ENCODE measurements around the gene ARPC3. TPM values are rescaled to one million over a fixed set of nuclear protein-coding genes. Genes with fewer than 3 reads are reported as not detected.

The ARPC3 gene
- total and polyA plus RNA-seq, 10 of the 15 experiments (the other 5 are each of a cell fraction or from before 2014, with no cell fraction given), result 81.6 to 890 (median 564) TPM

- DNase-seq (ENCODE audit: low read depth, low spot score) (no peak), FAIRE-seq (no peak), ATAC-seq (no peak)
- no TSS peak for BruUV-seq (replicated peaks)
- in situ Hi-C loops (cut with MboI) (no loop called here), intact Hi-C loops (cut with micrococcal nuclease; ENCODE audit: unreplicated experiment) (no loop called here)
- ChIA-PET POLR2A (interaction anchor here (0.7 kb wide), 1 partner anchor 52 kb away, joined by 5 read pairs; no protein-coding TSS in a partner anchor), RAD21 (ENCODE audit: unreplicated experiment) (no interaction called here), CTCF (interaction anchor here (1.0 kb wide), 1 partner anchor 324 kb away, joined by 5 read pairs; no protein-coding TSS in a partner anchor), SMC1A (ENCODE audit: uncharacterized antibody, unreplicated experiment) (interaction anchor here (1.2 kb wide), 1 partner anchor 10 kb away, joined by 3 read pairs; no protein-coding TSS in a partner anchor)
- Histone ChIP-seq H3K27me3 (replicated peaks in 1 of 2; ENCODE audit: control insufficient read depth in 2 of 2, insufficient read depth in 2 of 2, low read length in 1 of 2) (no peaks in the 10 kb centered on the region), H4K20me1 (ENCODE audit: control insufficient read depth, insufficient read depth) (no peaks in the 10 kb centered on the region), H3K36me3 (ENCODE audit: control insufficient read depth in 2 of 2, insufficient read depth in 2 of 2, low read length in 1 of 2) (no peaks in the 10 kb centered on the region), H3K4me3 (no peak overlapping the region), H3K9me3 (replicated peaks; ENCODE audit: control insufficient read depth, insufficient read depth, low read length) (no peaks in the 10 kb centered on the region), H3K4me2 (ENCODE audit: control insufficient read depth, insufficient read depth) (no peak overlapping the region), H3K27ac (ENCODE audit: control insufficient read depth, insufficient read depth) (no peak overlapping the region), H3K79me2 (ENCODE audit: control insufficient read depth, insufficient read depth, low read length) (no peaks in the 10 kb centered on the region), H3K9ac (ENCODE audit: control insufficient read depth, insufficient read depth, low read length) (no peak overlapping the region), H2AFZ (ENCODE audit: control insufficient read depth, low read depth, low read length) (no peak overlapping the region), H3K4me1 (ENCODE audit: control insufficient read depth, insufficient read depth, low read length) (no peaks in the 10 kb centered on the region; the same call in 1 of the 2 replicates)
- TF ChIP-seq, protein P1, sequence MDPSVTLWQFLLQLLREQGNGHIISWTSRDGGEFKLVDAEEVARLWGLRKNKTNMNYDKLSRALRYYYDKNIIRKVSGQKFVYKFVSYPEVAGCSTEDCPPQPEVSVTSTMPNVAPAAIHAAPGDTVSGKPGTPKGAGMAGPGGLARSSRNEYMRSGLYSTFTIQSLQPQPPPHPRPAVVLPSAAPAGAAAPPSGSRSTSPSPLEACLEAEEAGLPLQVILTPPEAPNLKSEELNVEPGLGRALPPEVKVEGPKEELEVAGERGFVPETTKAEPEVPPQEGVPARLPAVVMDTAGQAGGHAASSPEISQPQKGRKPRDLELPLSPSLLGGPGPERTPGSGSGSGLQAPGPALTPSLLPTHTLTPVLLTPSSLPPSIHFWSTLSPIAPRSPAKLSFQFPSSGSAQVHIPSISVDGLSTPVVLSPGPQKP (IDR thresholded peaks at IDR 0.05; ENCODE audit: low read depth, low read length), result no peak
- TF ChIP-seq ZNF384 (IDR thresholded peaks at IDR 0.05; ENCODE audit: borderline replicate concordance, low read depth, low read length), result no peak
- TF ChIP-seq BMI1 (IDR thresholded peaks at IDR 0.05; ENCODE audit: borderline replicate concordance), result no peak
- no peak for TF ChIP-seq MYB (IDR thresholded peaks at IDR 0.05; ENCODE audit: borderline replicate concordance, low read depth, low read length)
- WGBS (ENCODE audit: insufficient coverage, insufficient replicate concordance, low lambda C conversion rate, missing lambda C conversion rate), result 6% methylated on average over 3 of the region's 3 CpGs
Measured at GRCh38 chr12:110426406-110426805, 23.7 kb downstream of the ARPC3 start.

DNA sequence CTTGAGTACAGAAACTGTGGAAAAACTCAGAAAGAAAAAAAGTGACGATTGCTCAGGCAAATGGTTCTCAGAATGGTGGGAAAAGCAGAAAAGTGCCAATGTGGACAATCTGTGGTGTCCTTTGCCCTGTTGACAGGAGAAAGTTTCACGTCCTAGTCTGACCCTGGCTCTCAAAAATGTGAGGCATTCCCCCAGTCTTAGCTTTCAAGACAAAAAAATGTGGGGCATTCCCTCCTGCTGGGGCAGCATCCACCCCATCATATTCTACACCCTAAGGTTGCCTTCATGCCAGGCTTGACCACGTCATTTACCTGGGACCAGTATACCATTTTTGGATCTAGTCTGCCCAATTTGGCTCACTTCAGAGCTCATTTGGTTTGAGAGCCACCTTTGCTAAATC lies 25.9 kb downstream of the ARPC3 start:
- H3K9me3 ChIP-seq (replicated peaks; ENCODE audit: control insufficient read depth, insufficient read depth, low read length), result no peaks in the 10 kb centered on the region
- TF ChIP-seq, protein P2, sequence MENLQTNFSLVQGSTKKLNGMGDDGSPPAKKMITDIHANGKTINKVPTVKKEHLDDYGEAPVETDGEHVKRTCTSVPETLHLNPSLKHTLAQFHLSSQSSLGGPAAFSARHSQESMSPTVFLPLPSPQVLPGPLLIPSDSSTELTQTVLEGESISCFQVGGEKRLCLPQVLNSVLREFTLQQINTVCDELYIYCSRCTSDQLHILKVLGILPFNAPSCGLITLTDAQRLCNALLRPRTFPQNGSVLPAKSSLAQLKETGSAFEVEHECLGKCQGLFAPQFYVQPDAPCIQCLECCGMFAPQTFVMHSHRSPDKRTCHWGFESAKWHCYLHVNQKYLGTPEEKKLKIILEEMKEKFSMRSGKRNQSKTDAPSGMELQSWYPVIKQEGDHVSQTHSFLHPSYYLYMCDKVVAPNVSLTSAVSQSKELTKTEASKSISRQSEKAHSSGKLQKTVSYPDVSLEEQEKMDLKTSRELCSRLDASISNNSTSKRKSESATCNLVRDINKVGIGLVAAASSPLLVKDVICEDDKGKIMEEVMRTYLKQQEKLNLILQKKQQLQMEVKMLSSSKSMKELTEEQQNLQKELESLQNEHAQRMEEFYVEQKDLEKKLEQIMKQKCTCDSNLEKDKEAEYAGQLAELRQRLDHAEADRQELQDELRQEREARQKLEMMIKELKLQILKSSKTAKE (IDR thresholded peaks at IDR 0.05; ENCODE audit: low read depth, poor library complexity, severe bottlenecking), result no peak
- no peak for TF ChIP-seq ZNF622 (IDR thresholded peaks at IDR 0.05)
- TF ChIP-seq CBFB (IDR thresholded peaks at IDR 0.05; ENCODE audit: low read depth), result no peak
- no peak for TF ChIP-seq ZBTB11 (CRISPR knock-in tag; IDR thresholded peaks at IDR 0.05)

More for the DNA sequence above, 25.9 kb downstream of the ARPC3 start:
- CTCF ChIA-PET, result interaction anchor here (1.2 to 1.7 kb wide), 2 partner anchors 82 to 324 kb away, joined by 3 to 5 read pairs; no protein-coding TSS in a partner anchor
- Histone ChIP-seq H3K4me2 (ENCODE audit: control insufficient read depth, insufficient read depth) (no peak overlapping the region), H3K27ac (ENCODE audit: control insufficient read depth, insufficient read depth) (no peak overlapping the region), H3K4me3 (no peak overlapping the region), H3K27me3 (replicated peaks in 1 of 2; ENCODE audit: control insufficient read depth in 2 of 2, insufficient read depth in 2 of 2, low read length in 1 of 2) (no peaks in the 10 kb centered on the region), H2AFZ (ENCODE audit: control insufficient read depth, low read depth, low read length) (no peak overlapping the region), H3K4me1 (ENCODE audit: control insufficient read depth, insufficient read depth, low read length) (no peaks in the 10 kb centered on the region), H3K9ac (ENCODE audit: control insufficient read depth, insufficient read depth, low read length) (no peak overlapping the region), H3K36me3 (ENCODE audit: control insufficient read depth in 2 of 2, insufficient read depth in 2 of 2, low read length in 1 of 2) (no peaks in the 10 kb centered on the region), H4K20me1 (ENCODE audit: control insufficient read depth, insufficient read depth) (no peaks in the 10 kb centered on the region), H3K79me2 (ENCODE audit: control insufficient read depth, insufficient read depth, low read length) (no peaks in the 10 kb centered on the region)
- SMC1A ChIA-PET (ENCODE audit: uncharacterized antibody, unreplicated experiment), result interaction anchor here (0.8 to 1.1 kb wide), 3 partner anchors 10 to 86 kb away, joined by 3 to 4 read pairs (median 3); no protein-coding TSS in a partner anchor
- POLR2A ChIA-PET, result interaction anchor here (0.5 to 0.6 kb wide), 2 partner anchors 24 to 433 kb away, joined by 3 read pairs; no protein-coding TSS in a partner anchor
- intact Hi-C loops (cut with micrococcal nuclease; ENCODE audit: unreplicated experiment) (no loop called here), in situ Hi-C loops (cut with MboI) (no loop called here)
- BruUV-seq (replicated peaks), result no TSS peak
- ATAC-seq, result no peak
- RAD21 ChIA-PET (ENCODE audit: unreplicated experiment), result no interaction called here
- FAIRE-seq, result no peak
- DNase-seq (ENCODE audit: low read depth, low spot score), result no peak
- 6% methylated on average over 3 of the region's 3 CpGs for WGBS (ENCODE audit: insufficient coverage, insufficient replicate concordance, low lambda C conversion rate, missing lambda C conversion rate)

All from GM12878 (cell line).